B cell (primary cell): Measurements from ENCODE around the gene CDKN2D. TPM values are rescaled to one million over a fixed set of nuclear protein-coding genes. Genes with fewer than 3 reads are reported as not detected.

Experiments
- ATAC-seq: fragments of 200-7000 bp; cut with Tn5 transposase; one replicate; pipeline ENCODE4 v1.10.0; 2021; ENCODE audit warnings: low read depth, mild to moderate bottlenecking, moderate number of reproducible peaks, moderate library complexity
- CTCF ChIA-PET: fragments of 350-600 bp; sonication (Branson Sonifier 250); formaldehyde crosslinking; loops from one replicate; lab custom pipeline; 2021; ENCODE audit warnings: antibody characterized with exemption, inconsistent platforms; lab: Charles Lee
- POLR2A ChIA-PET: fragments of 350-600 bp; sonication (Branson Sonifier 250); formaldehyde crosslinking; loops from one replicate; lab custom pipeline; 2021; ENCODE audit warnings: antibody characterized with exemption; lab: Charles Lee
- DNase-seq: peaks from one replicate; pipeline ENCODE4 v3.0.0; 2013
- H2AFZ ChIP-seq: 2 replicates; pipeline ENCODE4 v1.6.1; 2012; ENCODE audit warnings: mild to moderate bottlenecking, low read depth, low read length; ENCODE audit not compliant: insufficient read depth, poor library complexity, severe bottlenecking
- H3K27ac ChIP-seq, 2 donors: 1 replicate in 1 of 2; 2 replicates in 1 of 2; pipeline ENCODE4 v1.5.1; 2012 to 2013; ENCODE audit warnings: low read length in 2 of 2, mild to moderate bottlenecking in 2 of 2, moderate library complexity in 1 of 2
- H3K27me3 ChIP-seq, 4 experiments: fragments of 200-600 bp in 1 of 4; sonication (generic) in 1 of 4; replicated peaks in 1 of 4; 1 replicate in 2 of 4; 2 replicates in 2 of 4; pipeline versions ENCODE4 v1.6.1 to v1.7.0; 2013 to 2016; ENCODE audit warnings: low read length in 3 of 4, mild to moderate bottlenecking in 2 of 4, mixed read lengths in 1 of 4, moderate library complexity in 1 of 4; ENCODE audit not compliant: insufficient read depth in 4 of 4, control insufficient read depth in 3 of 4; ENCODE audit errors: control extremely low read depth in 1 of 4
- H3K36me3 ChIP-seq, 2 experiments: replicated peaks in 1 of 2; 1 replicate in 1 of 2; 2 replicates in 1 of 2; pipeline versions ENCODE4 v1.6.1 to v1.7.1; 2013; ENCODE audit warnings: low read length in 1 of 2; ENCODE audit not compliant: insufficient read depth in 2 of 2, control insufficient read depth in 1 of 2; ENCODE audit errors: control extremely low read depth in 1 of 2, extremely low read depth in 1 of 2
- H3K4me1 ChIP-seq, 2 donors: fragments of 200-600 bp in 1 of 2; sonication (generic) in 1 of 2; 1 replicate in 1 of 2; 2 replicates in 1 of 2; pipeline versions ENCODE4 v1.5.1 to v1.6.1; 2013 to 2017; ENCODE audit warnings: low read length in 2 of 2; ENCODE audit not compliant: control insufficient read depth in 2 of 2, insufficient read depth in 2 of 2
- H3K4me2 ChIP-seq: replicated peaks from 2 replicates; pipeline ENCODE3; 2012; ENCODE audit warnings: mild to moderate bottlenecking, low read depth, low read length; ENCODE audit not compliant: poor library complexity, severe bottlenecking
- H3K4me3 ChIP-seq, 5 experiments: fragments of 200-600 bp in 1 of 5; sonication (generic) in 1 of 5; 1 replicate in 3 of 5; 2 replicates in 2 of 5; pipeline versions ENCODE4 v1.5.1 to v1.7.0; 2011 to 2016; ENCODE audit warnings: low read length in 4 of 5, mild to moderate bottlenecking in 4 of 5, low read depth in 2 of 5, control low read depth in 1 of 5, moderate library complexity in 1 of 5; ENCODE audit not compliant: insufficient read depth in 1 of 5; ENCODE audit errors: control extremely low read depth in 1 of 5, extremely low read depth in 1 of 5
- H3K79me2 ChIP-seq: fragments of 200-600 bp; sonication (generic); one replicate; pipeline ENCODE4 v1.6.0; 2016; ENCODE audit warnings: low read length; ENCODE audit not compliant: control insufficient read depth, insufficient read depth
- H3K9ac ChIP-seq: fragments of 200-600 bp; sonication (generic); 2 replicates; pipeline ENCODE4 v1.6.1; 2017; ENCODE audit warnings: mild to moderate bottlenecking, low read length, moderate library complexity
- H3K9me3 ChIP-seq, 3 donors: one replicate each; pipeline versions ENCODE4 v1.6.1 to v1.7.1; 2013; ENCODE audit warnings: low read length in 2 of 3; ENCODE audit not compliant: control insufficient read depth in 2 of 3, insufficient read depth in 1 of 3; ENCODE audit errors: control extremely low read depth in 1 of 3
- H4K20me1 ChIP-seq: 2 replicates; pipeline ENCODE4 v1.6.0; 2012; ENCODE audit warnings: mild to moderate bottlenecking, low read length; ENCODE audit not compliant: insufficient read depth, control insufficient read depth, poor library complexity, severe bottlenecking
- H3K27ac Mint-ChIP-seq: one replicate; pipeline ENCODE4 v1.8.0; 2021; ENCODE audit warnings: mixed read lengths
- H3K27me3 Mint-ChIP-seq: one replicate; pipeline ENCODE4 v1.8.0; 2021; ENCODE audit warnings: mixed read lengths
- H3K4me1 Mint-ChIP-seq: one replicate; pipeline ENCODE4 v1.8.0; 2021; ENCODE audit warnings: mixed read lengths
- H3K4me3 Mint-ChIP-seq: one replicate; pipeline ENCODE4 v1.8.0; 2021; ENCODE audit warnings: mixed read lengths
- H3K9me3 Mint-ChIP-seq: one replicate; pipeline ENCODE4 v1.8.0; 2022; ENCODE audit warnings: mixed read lengths; ENCODE audit not compliant: insufficient read depth
- EZH2 ChIP-seq: IDR thresholded peaks from 2 replicates; pipeline ENCODE4 v1.6.1; 2012; ENCODE audit warnings: borderline replicate concordance, low read depth, mild to moderate bottlenecking, moderate library complexity, low read length; ENCODE audit not compliant: insufficient read depth, poor library complexity, severe bottlenecking
- WGBS: methylation state at CpG from one replicate; pipeline ENCODE4 v1.1.5; 2013; ENCODE audit warnings: missing lambda C conversion rate; ENCODE audit not compliant: insufficient coverage; 5-methylcytosine and 5-hydroxymethylcytosine counted together
- intact Hi-C: fragments of 100-400 bp; cut with micrococcal nuclease; formaldehyde crosslinking; loops from one replicate; pipeline ENCODE4 v1.10.0; 2022
- polyA plus RNA-seq: library from polyadenylated mRNA; depleted of rRNA; stranded (reverse); fragments of >200 nt; gene quantifications from 2 replicates; pipeline ENCODE4 v1.2.3, GENCODE V29; 2012
- total RNA-seq, 2 donors: library from RNA; stranded (reverse); fragments of 120-200 nt in 1 of 2; gene quantifications; 1 replicate in 1 of 2; 2 replicates in 1 of 2; pipeline versions ENCODE4 v1.2.3 to v1.2.4, GENCODE V29; 2013 to 2022
- TF ChIP-seq, protein P1 (sequence below): fragments of 200-600 bp; IDR thresholded peaks from one replicate; pipeline ENCODE4 v1.8.0; 2022; ENCODE audit warnings: antibody characterized with exemption, mild to moderate bottlenecking

CDKN2D gene
- total and polyA plus RNA-seq, 2 donors (not counting 1 experiment from before 2014, with no cell fraction given) = 38.4 to 122 TPM

GRCh38 chr19:10593148-10593547, 24.4 kb upstream of the CDKN2D start:
- Histone ChIP-seq H3K4me3 (no peak overlapping the region), H3K27me3 (no peaks in the 10 kb centered on the region), H4K20me1 (no peaks in the 10 kb centered on the region), H3K4me2 (no peak overlapping the region), H3K79me2 (peaks cover 10% of the 10 kb centered on the region), H2AFZ (no peak overlapping the region), H3K36me3 (no peaks in the 10 kb centered on the region), H3K27ac (no peak overlapping the region), H3K9ac (no peak overlapping the region), H3K9me3 (no peaks in the 10 kb centered on the region), H3K4me1 (peaks cover 30 to 45% of the 10 kb centered on the region in 2 donors)
- 60% methylated on average over 4 of the region's 7 CpGs for WGBS
- ATAC-seq (no peak), DNase-seq (no peak)
- Mint-ChIP-seq H3K4me3 (no peak overlapping the region), H3K27ac (no peak overlapping the region), H3K27me3 (no peaks in the 10 kb centered on the region), H3K9me3 (no peaks in the 10 kb centered on the region), H3K4me1 (peaks cover 30% of the 10 kb centered on the region)
- ChIA-PET POLR2A (no interaction called here), CTCF (interaction anchor here (1.6 to 1.8 kb wide), 2 partner anchors 11 to 51 kb away, joined by 4 to 12 read pairs; no protein-coding TSS in a partner anchor)
- TF ChIP-seq, protein P1, sequence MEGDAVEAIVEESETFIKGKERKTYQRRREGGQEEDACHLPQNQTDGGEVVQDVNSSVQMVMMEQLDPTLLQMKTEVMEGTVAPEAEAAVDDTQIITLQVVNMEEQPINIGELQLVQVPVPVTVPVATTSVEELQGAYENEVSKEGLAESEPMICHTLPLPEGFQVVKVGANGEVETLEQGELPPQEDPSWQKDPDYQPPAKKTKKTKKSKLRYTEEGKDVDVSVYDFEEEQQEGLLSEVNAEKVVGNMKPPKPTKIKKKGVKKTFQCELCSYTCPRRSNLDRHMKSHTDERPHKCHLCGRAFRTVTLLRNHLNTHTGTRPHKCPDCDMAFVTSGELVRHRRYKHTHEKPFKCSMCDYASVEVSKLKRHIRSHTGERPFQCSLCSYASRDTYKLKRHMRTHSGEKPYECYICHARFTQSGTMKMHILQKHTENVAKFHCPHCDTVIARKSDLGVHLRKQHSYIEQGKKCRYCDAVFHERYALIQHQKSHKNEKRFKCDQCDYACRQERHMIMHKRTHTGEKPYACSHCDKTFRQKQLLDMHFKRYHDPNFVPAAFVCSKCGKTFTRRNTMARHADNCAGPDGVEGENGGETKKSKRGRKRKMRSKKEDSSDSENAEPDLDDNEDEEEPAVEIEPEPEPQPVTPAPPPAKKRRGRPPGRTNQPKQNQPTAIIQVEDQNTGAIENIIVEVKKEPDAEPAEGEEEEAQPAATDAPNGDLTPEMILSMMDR = no peak
- TF ChIP-seq EZH2 = no peak
- intact Hi-C loops = no loop called here

DNA sequence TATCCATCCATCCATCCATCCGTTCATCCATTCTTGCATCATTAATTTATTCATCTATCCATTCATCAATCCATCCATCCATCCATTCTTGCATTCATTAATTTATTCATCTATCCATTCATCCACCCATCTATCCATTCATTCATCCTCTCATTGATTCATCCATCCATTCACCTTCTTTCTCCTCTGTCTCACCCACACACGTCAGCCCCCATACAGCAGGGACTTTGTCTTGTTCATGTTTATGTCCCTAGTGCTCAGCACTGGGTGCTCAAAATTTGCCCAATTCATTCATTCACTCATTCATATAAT, 19.0 kb upstream of the CDKN2D start:
- Histone ChIP-seq H3K4me2 (no peak overlapping the region), H3K4me3 (no peak overlapping the region), H2AFZ (no peak overlapping the region), H3K4me1 (no peaks in the 10 kb centered on the region), H3K9me3 (no peaks in the 10 kb centered on the region), H3K27me3 (no peaks in the 10 kb centered on the region), H3K27ac (no peak overlapping the region), H3K9ac (no peak overlapping the region), H4K20me1 (no peaks in the 10 kb centered on the region), H3K36me3 (no peaks in the 10 kb centered on the region), H3K79me2 (no peaks in the 10 kb centered on the region)
- no peak for DNase-seq
- Mint-ChIP-seq H3K4me1 (peaks cover 11% of the 10 kb centered on the region), H3K27me3 (peaks cover 4% of the 10 kb centered on the region), H3K4me3 (no peak overlapping the region), H3K9me3 (no peaks in the 10 kb centered on the region), H3K27ac (no peak overlapping the region)
- ChIA-PET CTCF (no interaction called here), POLR2A (interaction anchor here (0.6 kb wide), 1 partner anchor 11 kb away, joined by 3 read pairs; no protein-coding TSS in a partner anchor)
- intact Hi-C loops = no loop called here
- WGBS = 89% methylated on average over 2 of the region's 2 CpGs
- no peak for ATAC-seq
- no peak for TF ChIP-seq EZH2
- TF ChIP-seq, protein P1 = no peak
